Hypothalamus (tissue), 51 donors: ENCODE results near the gene PDZD8.

ENCODE experiments used
- DNase-seq, 51 donors: peaks; one replicate each; lab custom pipeline; 2025; lab: John Stamatoyannopoulos, UW

Gene PDZD8

GRCh38 chr10:117352724-117353123 lies 22.5 kb downstream of the PDZD8 start:
- DNase-seq = no peak

- DNase-seq = no peak
Measured at GRCh38 chr10:117351996-117352395, 23.2 kb downstream of the PDZD8 start.

GRCh38 chr10:117351558-117351957 lies 23.7 kb downstream of the PDZD8 start:
- DNase-seq = no peak

GRCh38 chr10:117350909-117351308 lies 24.3 kb downstream of the PDZD8 start:
- no peak for DNase-seq

GRCh38 chr10:117348236-117348635 lies 27.0 kb downstream of the PDZD8 start:
- no peak for DNase-seq

GRCh38 chr10:117346574-117346973 lies 28.7 kb downstream of the PDZD8 start:
- no peak for DNase-seq

GRCh38 chr10:117345143-117345542 lies 30.1 kb downstream of the PDZD8 start:
- no peak for DNase-seq

GRCh38 chr10:117342641-117343040 lies 32.6 kb downstream of the PDZD8 start:
- no peak for DNase-seq

- no peak for DNase-seq
Measured at GRCh38 chr10:117341061-117341460, 34.2 kb downstream of the PDZD8 start.

- DNase-seq = no peak
Measured at GRCh38 chr10:117339979-117340378, 35.3 kb downstream of the PDZD8 start.

GRCh38 chr10:117339578-117339977 lies 35.7 kb downstream of the PDZD8 start:
- no peak for DNase-seq

- DNase-seq = no peak
Measured at GRCh38 chr10:117334926-117335325, 40.3 kb downstream of the PDZD8 start.

GRCh38 chr10:117334066-117334465 lies 41.2 kb downstream of the PDZD8 start:
- DNase-seq = no peak

GRCh38 chr10:117327262-117327661 lies 48.0 kb downstream of the PDZD8 start:
- DNase-seq = peak in 1 of 51 donors; percentile 2

- DNase-seq = no peak
Measured at GRCh38 chr10:117324367-117324766, 50.9 kb downstream of the PDZD8 start.

GRCh38 chr10:117322260-117322659 lies 53.0 kb downstream of the PDZD8 start:
- DNase-seq = no peak

- peak in 1 of 51 donors; percentile 3 for DNase-seq
Measured at GRCh38 chr10:117320050-117320665, 55.1 kb downstream of the PDZD8 start.

- no peak for DNase-seq
Measured at GRCh38 chr10:117318909-117319308, 56.3 kb downstream of the PDZD8 start.

- DNase-seq = no peak
Measured at GRCh38 chr10:117316701-117317100, 58.5 kb downstream of the PDZD8 start.

- no peak for DNase-seq
Measured at GRCh38 chr10:117313641-117314040, 61.6 kb downstream of the PDZD8 start.

- DNase-seq = no peak
Measured at GRCh38 chr10:117312430-117312829, 62.8 kb downstream of the PDZD8 start.

GRCh38 chr10:117311261-117311660 lies 64.0 kb downstream of the PDZD8 start:
- no peak for DNase-seq

GRCh38 chr10:117306674-117307073 lies 68.6 kb downstream of the PDZD8 start:
- no peak for DNase-seq
